Stimulated activated CD8-positive, alpha-beta memory T cell treated with anti-CD3 and anti-CD28 coated beads, Interleukin-12 subunit alpha, Interleukin-12 subunit beta, amount 100 ng/mL, for 1 hour (primary cell): ENCODE results near the gene NCK1.

Experiments
- DNase-seq: peaks from one replicate; pipeline ENCODE4 v3.0.0-alpha.2; 2020; ENCODE audit warnings: low read depth

The NCK1 gene

DNA sequence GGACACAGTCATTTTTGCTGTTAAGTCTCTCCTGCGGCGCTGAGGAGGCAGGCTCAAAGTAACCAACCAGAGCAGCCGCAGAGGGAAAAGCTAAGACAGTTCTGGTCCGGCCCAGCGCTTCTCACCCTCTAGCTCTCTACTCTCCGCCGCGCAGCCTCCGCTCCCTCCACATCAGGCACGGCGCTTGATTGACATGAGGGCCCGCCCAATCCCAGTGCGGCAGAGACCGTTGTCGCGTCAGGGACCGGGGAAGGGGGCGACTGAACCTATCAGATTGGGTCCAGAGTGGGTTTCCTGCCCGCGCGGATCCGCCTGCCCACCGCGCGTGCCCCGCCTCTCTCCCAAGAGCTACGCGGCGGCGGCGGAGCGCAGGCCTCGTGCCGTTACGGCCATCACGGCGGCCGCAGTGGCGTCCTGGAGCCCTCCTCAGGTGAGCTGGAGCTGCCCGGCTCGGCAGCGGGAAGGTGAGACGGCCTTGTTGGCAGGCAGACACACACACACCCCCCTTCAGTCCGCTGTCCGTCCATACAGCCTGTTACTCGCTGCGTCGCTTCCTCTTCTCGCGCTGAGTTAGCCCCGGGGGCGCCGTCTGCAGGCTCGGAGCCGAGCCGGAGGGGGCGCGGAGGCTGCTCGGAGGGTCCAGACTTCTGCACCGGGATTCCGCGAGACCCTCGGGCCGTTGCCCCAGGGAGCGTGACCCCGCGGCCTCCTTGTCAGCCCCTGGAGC lies at the start of gene NCK1:
NCK1 (plus strand) TSS at position 319 of the 727 bp plus-strand sequence. CDS start 65,794 bp downstream, outside the sequence.
- peak; percentile 97 for DNase-seq

DNA sequence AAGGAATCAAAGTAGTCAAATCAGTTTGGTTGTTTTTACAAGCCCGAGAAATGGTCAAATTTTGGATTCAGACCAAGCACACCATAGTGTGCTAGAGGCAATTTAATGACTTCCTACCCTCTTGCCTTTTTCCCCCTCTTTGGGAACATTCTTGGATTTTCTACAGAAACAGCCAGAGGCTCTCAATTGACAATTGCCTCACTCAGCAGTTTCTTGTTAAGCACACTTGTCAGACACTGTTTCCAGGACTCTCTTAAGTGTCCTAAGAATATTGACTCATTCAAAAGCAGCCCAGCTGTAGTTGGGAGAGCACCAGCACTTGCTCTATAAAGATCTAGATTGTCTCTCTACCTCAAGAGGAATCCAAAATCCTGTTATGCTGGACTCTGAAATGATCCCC lies 44.6 kb upstream of the NCK1 start:
- no peak for DNase-seq

DNA sequence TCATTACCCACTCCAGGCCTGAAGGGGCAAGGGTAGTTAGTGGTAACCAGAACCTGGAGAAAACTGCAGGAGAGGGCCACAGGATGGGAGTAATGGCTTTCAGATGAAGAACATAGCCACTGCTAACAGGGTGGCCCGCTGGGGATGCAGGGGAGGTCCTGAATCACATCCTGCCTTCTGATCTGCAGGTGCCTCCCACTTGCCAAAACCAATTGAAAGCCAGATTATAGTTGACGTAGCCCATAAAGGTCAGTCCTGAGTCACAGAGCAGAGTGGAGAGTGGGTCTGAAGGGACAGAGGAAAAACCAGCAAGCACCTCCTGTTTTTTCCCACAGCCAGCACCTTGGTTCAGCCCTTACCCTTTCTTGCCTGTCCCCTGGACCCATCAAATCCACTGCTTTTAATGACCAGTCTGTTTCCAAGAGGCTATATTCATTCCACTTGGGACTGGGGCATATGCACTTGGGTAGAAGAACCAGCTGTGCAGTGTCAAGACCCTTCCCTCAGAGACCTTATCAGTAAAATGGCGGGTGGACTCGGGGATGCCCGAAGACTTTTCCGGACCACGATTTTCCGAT lies 43.7 kb upstream of the NCK1 start:
- no peak for DNase-seq

- no peak for DNase-seq
Measured at GRCh38 chr3:136818769-136819391, 43.1 kb upstream of the NCK1 start, which contains the start of gene SLC35G2. SLC35G2 (plus strand) TSS chr3:136819126; CDS start chr3:136854461, 35,335 bp downstream.

GRCh38 chr3:136819392-136819730 lies 42.6 kb upstream of the NCK1 start:
- no peak for DNase-seq

- DNase-seq, result no peak
Measured at GRCh38 chr3:136819731-136820679, 42.0 kb upstream of the NCK1 start.

DNA sequence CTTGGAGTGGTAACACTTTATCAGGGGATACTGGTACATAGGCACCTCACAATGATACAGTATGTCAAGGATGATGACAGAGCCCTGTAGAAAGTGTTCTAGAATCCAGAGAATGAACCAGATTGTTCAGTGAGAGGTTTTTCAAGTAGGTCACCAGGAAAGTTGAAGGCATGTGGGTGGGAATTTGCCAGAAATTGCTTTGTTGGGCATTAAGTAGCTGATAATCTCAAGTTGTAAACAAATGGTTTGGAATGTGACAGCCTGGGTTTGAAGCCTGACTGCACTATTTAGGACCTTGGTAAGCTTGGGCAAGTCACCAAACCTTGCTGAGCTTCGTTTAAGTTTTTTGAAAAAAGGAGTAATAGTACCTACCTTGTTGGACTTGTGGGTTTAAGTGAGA lies 30.5 kb upstream of the NCK1 start:
- DNase-seq, result no peak

- DNase-seq, result no peak
Measured at GRCh38 chr3:136835089-136835812, 26.8 kb upstream of the NCK1 start.

GRCh38 chr3:136835813-136836510 lies 26.0 kb upstream of the NCK1 start:
- no peak for DNase-seq

- DNase-seq, result no peak
Measured at GRCh38 chr3:136836511-136837156, 25.4 kb upstream of the NCK1 start.

DNA sequence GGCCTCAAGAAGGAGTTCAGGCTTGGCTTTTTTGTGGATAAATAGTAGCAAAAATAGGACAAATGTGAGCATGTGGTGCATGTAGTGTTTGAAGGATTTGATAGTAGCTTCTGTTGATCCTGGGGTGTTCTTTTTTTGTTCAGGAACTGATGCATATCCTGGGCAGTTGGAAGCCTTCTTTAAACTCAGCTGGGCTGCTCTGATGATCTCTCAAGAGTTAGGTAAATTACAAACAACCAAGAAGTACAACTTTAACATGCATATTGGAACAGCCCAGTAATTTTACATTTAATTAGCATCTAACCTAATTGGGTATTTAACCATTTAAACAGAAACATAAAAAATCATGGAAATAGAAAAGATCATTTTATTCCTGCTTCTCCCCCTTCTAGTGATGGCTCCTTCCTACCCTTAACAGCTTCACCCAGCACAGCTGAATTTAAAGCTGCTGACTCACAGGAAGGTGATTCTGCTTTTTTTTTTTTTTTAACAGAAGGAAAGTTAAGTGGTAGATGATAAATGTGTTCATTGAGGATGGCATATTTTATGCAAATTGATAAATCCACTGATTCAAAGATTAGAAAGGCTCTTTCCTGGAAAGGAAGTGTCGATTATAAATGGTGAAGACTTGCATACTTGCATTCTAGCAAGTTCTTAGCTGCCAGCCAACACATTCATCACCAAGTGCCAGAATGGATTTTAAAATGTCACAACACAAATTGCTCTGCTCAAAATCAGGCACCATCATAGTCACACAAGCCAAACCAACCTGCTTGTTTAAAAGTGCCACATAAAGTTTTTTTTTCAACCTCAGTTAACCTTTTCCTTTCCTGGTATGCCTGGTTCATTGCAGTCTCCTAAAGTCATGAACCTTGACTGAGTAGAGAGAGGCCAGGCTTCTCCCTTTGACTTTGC lies 23.1 kb upstream of the NCK1 start:
- DNase-seq, result no peak

DNA sequence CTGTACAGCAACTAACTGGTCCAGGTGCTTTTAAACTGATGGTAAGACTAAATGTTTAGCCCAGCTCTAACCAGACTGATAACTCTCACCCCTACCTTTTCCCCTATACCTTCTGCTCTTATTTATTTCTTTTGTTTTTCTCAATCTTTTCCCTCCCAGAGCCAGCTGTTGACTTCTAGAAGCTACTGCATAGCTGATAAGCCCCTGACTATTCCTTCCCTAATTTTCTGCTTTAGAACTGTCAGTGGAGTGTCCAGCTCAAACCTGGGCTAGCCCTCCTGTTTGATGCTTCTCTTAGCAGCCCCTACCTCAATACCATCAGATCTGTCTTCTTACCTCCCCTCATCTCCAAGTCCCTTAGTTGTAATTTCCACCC lies 22.5 kb upstream of the NCK1 start:
- DNase-seq, result no peak

DNA sequence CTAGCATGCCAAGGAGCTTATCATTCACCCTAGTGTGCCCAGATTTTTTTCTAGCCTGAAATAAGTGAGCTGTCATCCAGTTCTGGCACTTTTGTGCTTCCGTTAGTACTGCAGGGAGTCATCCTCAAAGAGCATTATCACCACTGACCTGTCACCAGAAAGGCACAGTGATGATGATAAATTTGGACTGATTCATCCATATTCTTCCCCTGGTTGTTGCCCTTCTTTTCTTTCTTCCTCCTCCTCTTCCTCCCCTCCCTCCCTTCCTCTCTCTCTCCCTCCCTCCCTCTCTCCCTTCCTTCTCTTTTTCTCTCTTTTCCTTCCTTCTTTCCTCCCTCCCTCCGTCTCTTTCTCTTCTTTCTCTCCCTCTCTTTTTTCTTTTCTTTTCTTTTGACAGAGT lies 21.8 kb upstream of the NCK1 start:
- no peak for DNase-seq

DNA sequence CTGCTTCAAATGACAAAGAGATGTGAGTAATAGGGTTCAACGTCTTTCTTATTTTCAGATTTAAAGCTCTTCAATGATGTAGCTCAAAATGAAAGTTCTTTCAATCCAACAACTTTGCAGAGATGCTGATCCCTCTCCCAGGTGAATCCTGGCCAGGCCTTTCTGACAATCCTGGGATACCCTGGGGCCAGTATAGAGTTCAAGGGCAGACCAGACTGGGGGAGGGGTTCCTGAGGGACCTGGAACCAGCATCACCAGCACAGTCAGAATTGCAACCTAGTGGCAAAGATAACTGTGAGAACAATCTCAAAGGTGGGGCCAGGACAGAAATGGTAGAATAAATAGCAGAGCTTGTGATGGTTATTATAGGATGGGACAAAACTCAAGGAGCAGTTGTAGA lies 19.7 kb upstream of the NCK1 start:
- no peak for DNase-seq

DNA sequence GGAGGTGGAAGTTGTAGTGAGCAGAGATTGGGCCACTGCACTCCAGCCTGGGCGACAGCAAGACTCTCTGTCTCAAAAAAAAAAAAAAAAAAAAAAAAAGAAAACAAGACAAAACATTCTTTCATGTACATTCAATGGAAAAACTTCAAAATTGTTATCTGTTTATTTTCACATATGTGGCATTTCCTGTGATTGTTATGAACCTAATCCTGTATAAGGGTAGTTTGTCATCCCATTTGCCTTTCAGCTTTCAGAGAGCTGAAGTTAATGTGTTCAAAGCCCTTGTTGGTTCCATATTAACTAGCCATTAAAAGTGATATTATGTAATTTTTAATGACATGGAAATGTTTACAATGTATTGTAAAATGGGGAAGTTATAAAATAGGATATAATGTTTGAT lies 17.3 kb upstream of the NCK1 start:
- no peak for DNase-seq

GRCh38 chr3:136852180-136852579 lies 9.8 kb upstream of the NCK1 start:
- DNase-seq, result no peak

GRCh38 chr3:136856665-136857064 lies 5.3 kb upstream of the NCK1 start:
- no peak for DNase-seq

- no peak for DNase-seq
Measured at GRCh38 chr3:136858381-136858780, 3.6 kb upstream of the NCK1 start.

- no peak for DNase-seq
Measured at GRCh38 chr3:136860541-136860940, 1.5 kb upstream of the NCK1 start.
